HCT116 (cell line): ENCODE measurements around the gene STIM2. TPM values are rescaled to one million over a fixed set of nuclear protein-coding genes. Genes with fewer than 3 reads are reported as not detected.

Experiments used
- ATAC-seq: fragments of 200-7000 bp; cut with Tn5 transposase; 2 replicates; pipeline ENCODE4 v1.9.1; 2020; ENCODE audit warnings: mild to moderate bottlenecking, moderate library complexity
- BruUV-seq: library from RNA; stranded (reverse); fragments of 400-500 nt; replicated peaks from 2 replicates; lab custom pipeline; 2021; lab: Mats Ljungman, UMichigan
- CTCF ChIA-PET: fragments of 300-600 bp; sonication (Branson Sonifier 250); formaldehyde crosslinking; loops from one replicate; lab custom pipeline; 2021; ENCODE audit warnings: antibody characterized with exemption; lab: Charles Lee
- POLR2A ChIA-PET: fragments of 300-600, 350-600 bp; sonication (Branson Sonifier 250); formaldehyde crosslinking; loops from one replicate; lab custom pipeline; 2021; ENCODE audit warnings: antibody characterized with exemption; lab: Charles Lee
- RAD21 ChIA-PET, 2 experiments: fragments of 300-600 bp; sonication (Branson Sonifier 250); formaldehyde crosslinking; loops; one replicate each; lab custom pipeline; 2023; ENCODE audit warnings: low total read pairs in 2 of 2; ENCODE audit not compliant: uncharacterized antibody in 2 of 2, unreplicated experiment in 2 of 2, low non-redundant PET in 1 of 2; lab: Charles Lee
- DNase-seq: peaks from one replicate; pipeline ENCODE4 v3.0.0-alpha.2; 2010; ENCODE audit warnings: low read depth, low spot score
- H2AFZ ChIP-seq: fragments of 200-600 bp; shearing (Covaris generic), sonication (generic); 2 replicates; pipeline ENCODE4 v1.6.1; 2017; ENCODE audit warnings: low read depth, mixed run types, mixed read lengths, antibody characterized with exemption, low read length; ENCODE audit not compliant: poor library complexity, severe bottlenecking
- H3K27ac ChIP-seq: 2 replicates; pipeline ENCODE4 v1.5.1; 2012; ENCODE audit warnings: low read depth, low read length
- H3K27me3 ChIP-seq: fragments of 200-600 bp; sonication (generic); 2 replicates; pipeline ENCODE4 v1.6.1; 2016; ENCODE audit warnings: mixed run types, low read length, mixed read lengths; ENCODE audit not compliant: insufficient read depth
- H3K36me3 ChIP-seq, 2 experiments: fragments of 200-500 bp in 1 of 2; fragments of 200-600 bp in 1 of 2; sonication (Bioruptor generic) in 1 of 2; sonication (generic) in 1 of 2; 2 replicates each; pipeline versions ENCODE4 v1.5.1 to v1.6.1; 2014 to 2016; ENCODE audit warnings: low read length in 2 of 2, inconsistent platforms in 1 of 2, mixed read lengths in 1 of 2, mixed run types in 1 of 2; ENCODE audit not compliant: insufficient read depth in 2 of 2, control insufficient read depth in 1 of 2
- H3K4me1 ChIP-seq, 2 experiments: fragments of 200-600 bp in 1 of 2; sonication (generic) in 1 of 2; 2 replicates each; pipeline versions ENCODE4 v1.5.1 to v1.6.1; 2012 to 2017; ENCODE audit warnings: low read length in 2 of 2, inconsistent platforms in 1 of 2, mild to moderate bottlenecking in 1 of 2, mixed read lengths in 1 of 2, mixed run types in 1 of 2, moderate library complexity in 1 of 2; ENCODE audit not compliant: insufficient read depth in 2 of 2, control insufficient read depth in 1 of 2
- H3K4me2 ChIP-seq: fragments of 200-600 bp; sonication (generic); 2 replicates; pipeline ENCODE4 v1.6.1; 2017; ENCODE audit warnings: mixed run types, low read length, mixed read lengths
- H3K4me3 ChIP-seq, 2 experiments: fragments of 200-600 bp in 1 of 2; sonication (generic) in 1 of 2; replicated peaks in 1 of 2; 2 replicates each; pipeline ENCODE4 v1.5.1; 2011 to 2016; ENCODE audit warnings: low read length in 2 of 2, control low read depth in 1 of 2, low read depth in 1 of 2, mild to moderate bottlenecking in 1 of 2, mixed read lengths in 1 of 2, mixed run types in 1 of 2
- H3K79me2 ChIP-seq: fragments of 200-600 bp; sonication (generic); 2 replicates; pipeline ENCODE4 v1.6.1; 2017; ENCODE audit warnings: mild to moderate bottlenecking, mixed run types, low read length, moderate library complexity, mixed read lengths; ENCODE audit not compliant: insufficient read depth
- H3K9ac ChIP-seq: fragments of 200-600 bp; sonication (generic); 2 replicates; pipeline ENCODE4 v1.6.1; 2016; ENCODE audit warnings: low read length, mixed read lengths
- H3K9me2 ChIP-seq: fragments of 200-600 bp; sonication (generic), shearing (Covaris generic); 2 replicates; pipeline ENCODE4 v1.6.1; 2017; ENCODE audit warnings: mixed run types, mild to moderate bottlenecking, moderate library complexity; ENCODE audit not compliant: insufficient read depth
- H3K9me3 ChIP-seq, 2 experiments: fragments of 200-500 bp in 1 of 2; fragments of 200-600 bp in 1 of 2; sonication (Bioruptor generic) in 1 of 2; sonication (generic) in 1 of 2; 2 replicates each; pipeline ENCODE4 v1.6.1; 2014 to 2017; ENCODE audit warnings: low read length in 2 of 2, mixed read lengths in 2 of 2, inconsistent platforms in 1 of 2, low read depth in 1 of 2, mild to moderate bottlenecking in 1 of 2, mixed run types in 1 of 2, moderate library complexity in 1 of 2; ENCODE audit not compliant: control insufficient read depth in 1 of 2, insufficient read depth in 1 of 2
- H4K20me1 ChIP-seq: fragments of 200-600 bp; sonication (generic), shearing (Covaris generic); 2 replicates; pipeline ENCODE4 v1.6.1; 2017; ENCODE audit warnings: mixed run types, mild to moderate bottlenecking, moderate library complexity; ENCODE audit not compliant: insufficient read depth
- CBX3 ChIP-seq: IDR thresholded peaks from 2 replicates; pipeline ENCODE4 v1.6.1; 2012; ENCODE audit warnings: low read depth
- CTCF ChIP-seq, 3 experiments: fragments of 200-600 bp in 1 of 3; sonication (generic) in 1 of 3; IDR thresholded peaks in 2 of 3; conservative IDR thresholded peaks in 1 of 3; 2 replicates each; pipeline ENCODE4 v1.5.1; 2012 to 2017; ENCODE audit warnings: low read depth in 2 of 3, low read length in 2 of 3, antibody characterized with exemption in 1 of 3, borderline replicate concordance in 1 of 3, control low read depth in 1 of 3, mild to moderate bottlenecking in 1 of 3, mixed read lengths in 1 of 3, mixed run types in 1 of 3, moderate library complexity in 1 of 3; ENCODE audit not compliant: insufficient read depth in 1 of 3
- EGR1 ChIP-seq: IDR thresholded peaks from 2 replicates; pipeline ENCODE4 v1.6.1; 2012; ENCODE audit warnings: low read depth
- EZH2 ChIP-seq: fragments of 200-600 bp; sonication (generic); IDR thresholded peaks from 2 replicates; pipeline ENCODE4 v1.6.1; 2017; ENCODE audit warnings: antibody characterized with exemption, mixed run types
- EZH2phosphoT487 ChIP-seq: fragments of 200-600 bp; IDR thresholded peaks from 2 replicates; pipeline ENCODE4 v1.6.1; 2018; ENCODE audit warnings: antibody characterized with exemption, borderline replicate concordance
- POLR2AphosphoS5 ChIP-seq: IDR thresholded peaks from 2 replicates; pipeline ENCODE4 v1.6.1; 2011; ENCODE audit warnings: mild to moderate bottlenecking, low read depth, low read length, moderate library complexity
- RAD21 ChIP-seq: IDR thresholded peaks from 2 replicates; pipeline ENCODE4 v1.6.1; 2012; ENCODE audit warnings: low read depth, mild to moderate bottlenecking
- SIN3A ChIP-seq: IDR thresholded peaks from 2 replicates; pipeline ENCODE4 v1.6.1; 2012; ENCODE audit warnings: low read depth
- SP1 ChIP-seq: IDR thresholded peaks from 2 replicates; pipeline ENCODE4 v1.6.1; 2012; ENCODE audit warnings: low read depth
- SRF ChIP-seq: IDR thresholded peaks from 2 replicates; pipeline ENCODE4 v1.6.1; 2012; ENCODE audit warnings: low read depth
- ZFX ChIP-seq: fragments of 450-650 bp; IDR thresholded peaks from 2 replicates; pipeline ENCODE4 v1.6.1; 2017
- intact Hi-C: fragments of 100-400 bp; cut with micrococcal nuclease; formaldehyde crosslinking; loops from 2 replicates; pipeline ENCODE4 v1.10.0; 2022
- total RNA-seq: library from RNA; stranded (reverse); gene quantifications from one replicate; pipeline ENCODE4 v1.2.1, GENCODE V29; 2021; ENCODE audit not compliant: unreplicated experiment

The STIM2 gene
- total RNA-seq, 1 experiment from 2014 or later = 65.9 TPM

- intact Hi-C loops = loop anchor here (10.0 kb wide), 3 partner anchors 206 to 416 kb away; partner anchors contain the start of gene TBC1D19
- TF ChIP-seq CBX3 (no peak), SP1 (no peak), CTCF (IDR thresholded peaks at IDR 0.05 in 2 of 3, conservative IDR thresholded peaks at IDR 0.05 in 1 of 3; ENCODE audit: borderline replicate concordance in 1 of 3, insufficient read depth in 1 of 3, low read depth in 2 of 3, low read length in 2 of 3) (peak in 2 of 3 experiments; percentile 44 to 50; a peak in 4 of 6 replicates), EZH2phosphoT487 (no peak), RAD21 (peak; percentile 47)
- peaks cover 0 to 6% of the 10 kb centered on the region in 2 experiments; a peak in 1 of 4 replicates for H3K4me1 ChIP-seq
- no peak overlapping the region for H3K4me3 ChIP-seq
- CTCF ChIA-PET = interaction anchor here (0.6 to 1.5 kb wide), 3 partner anchors 10 to 676 kb away, joined by 3 to 4 read pairs (median 4); no protein-coding TSS in a partner anchor
- no peak overlapping the region for H3K27ac ChIP-seq
- no peaks in the 10 kb centered on the region for H3K79me2 ChIP-seq
- DNase-seq (no peak), ATAC-seq (peak; percentile 94)
- no peak overlapping the region for H2AFZ ChIP-seq
- no peaks in the 10 kb centered on the region; a peak in 1 of 4 replicates for H3K36me3 ChIP-seq
- no peaks in the 10 kb centered on the region for H3K9me3 ChIP-seq
- H3K9ac ChIP-seq = no peak overlapping the region
- no TSS peak for BruUV-seq
- H3K9me2 ChIP-seq = no peaks in the 10 kb centered on the region
- no peaks in the 10 kb centered on the region for H3K27me3 ChIP-seq
- RAD21 ChIA-PET = no interaction called here
- H4K20me1 ChIP-seq = no peaks in the 10 kb centered on the region
- POLR2A ChIA-PET = no interaction called here
- H3K4me2 ChIP-seq = no peak overlapping the region
These were observed 140.2 kb downstream of the STIM2 start for GRCh38 chr4:27000820-27001219.

GRCh38 chr4:27001398-27002164, 140.9 kb downstream of the STIM2 start:
- intact Hi-C loops = loop anchor here (10.0 kb wide), 3 partner anchors 207 to 417 kb away; partner anchors contain the start of gene TBC1D19
- CTCF ChIA-PET = interaction anchor here (0.8 to 1.5 kb wide), 2 partner anchors 20 to 676 kb away, joined by 3 to 4 read pairs; no protein-coding TSS in a partner anchor

More at GRCh38 chr4:27001398-27002164, 140.9 kb downstream of the STIM2 start:
- Histone ChIP-seq H2AFZ (no peak overlapping the region), H4K20me1 (no peaks in the 10 kb centered on the region), H3K79me2 (no peaks in the 10 kb centered on the region), H3K9me2 (no peaks in the 10 kb centered on the region), H3K27ac (no peak overlapping the region), H3K4me2 (no peak overlapping the region), H3K9me3 (no peaks in the 10 kb centered on the region), H3K27me3 (no peaks in the 10 kb centered on the region), H3K36me3 (no peaks in the 10 kb centered on the region; a peak in 1 of 4 replicates), H3K9ac (no peak overlapping the region), H3K4me1 (peaks cover 0 to 6% of the 10 kb centered on the region in 2 experiments; a peak in 1 of 4 replicates), H3K4me3 (no peak overlapping the region)
- ChIA-PET RAD21 (no interaction called here), POLR2A (no interaction called here)
- DNase-seq (no peak), ATAC-seq (peak; percentile 71)
- BruUV-seq = no TSS peak
- TF ChIP-seq CTCF (IDR thresholded peaks at IDR 0.05 in 2 of 3, conservative IDR thresholded peaks at IDR 0.05 in 1 of 3; ENCODE audit: borderline replicate concordance in 1 of 3, insufficient read depth in 1 of 3, low read depth in 2 of 3, low read length in 2 of 3) (peak in 1 of 3 experiments; percentile 15; a peak in 2 of 6 replicates), POLR2AphosphoS5 (no peak), SRF (no peak), SP1 (no peak), SIN3A (no peak), EGR1 (no peak), EZH2 (no peak), ZFX (no peak)
